Calu3 (cell line): ENCODE results near the gene ZNF280C. TPM values are rescaled to one million over a fixed set of nuclear protein-coding genes. Genes with fewer than 3 reads are reported as not detected.

Source experiments
- BruUV-seq: library from RNA; stranded (reverse); fragments of 400-500 nt; replicated peaks from 2 replicates; lab custom pipeline; 2021; lab: Mats Ljungman, UMichigan
- CTCF ChIA-PET: fragments of 300-600 bp; sonication (Branson Sonifier 250); formaldehyde crosslinking; loops from one replicate; lab custom pipeline; 2022; ENCODE audit warnings: antibody characterized with exemption; lab: Charles Lee
- DNase-seq: peaks from one replicate; pipeline ENCODE4 v3.0.0; 2022
- H3K27ac Mint-ChIP-seq: one replicate; pipeline ENCODE4 v1.8.0; 2022; ENCODE audit warnings: mixed read lengths; ENCODE audit not compliant: unreplicated experiment
- H3K27me3 Mint-ChIP-seq: one replicate; pipeline ENCODE4 v1.8.0; 2022; ENCODE audit warnings: mixed read lengths; ENCODE audit not compliant: unreplicated experiment
- H3K36me3 Mint-ChIP-seq: one replicate; pipeline ENCODE4 v1.8.0; 2022; ENCODE audit warnings: mild to moderate bottlenecking, moderate library complexity, mixed read lengths; ENCODE audit not compliant: insufficient read depth, unreplicated experiment
- H3K4me1 Mint-ChIP-seq: one replicate; pipeline ENCODE4 v1.8.0; 2022; ENCODE audit warnings: mild to moderate bottlenecking, low read depth, mixed read lengths; ENCODE audit not compliant: unreplicated experiment
- H3K4me3 Mint-ChIP-seq: one replicate; pipeline ENCODE4 v1.8.0; 2022; ENCODE audit warnings: mild to moderate bottlenecking, low read depth, moderate library complexity, mixed read lengths; ENCODE audit not compliant: unreplicated experiment
- H3K9me3 Mint-ChIP-seq: one replicate; pipeline ENCODE4 v1.8.0; 2022; ENCODE audit warnings: low read depth, mixed read lengths; ENCODE audit not compliant: unreplicated experiment
- CTCF ChIP-seq: fragments of 200-600 bp; IDR thresholded peaks from one replicate; pipeline ENCODE4 v1.8.0; 2022; ENCODE audit warnings: antibody characterized with exemption; ENCODE audit not compliant: unreplicated experiment
- intact Hi-C: fragments of 100-400 bp; cut with micrococcal nuclease; formaldehyde crosslinking; loops from one replicate; pipeline ENCODE4 v1.10.0; 2022; ENCODE audit not compliant: unreplicated experiment
- total RNA-seq: library from RNA; stranded (reverse); gene quantifications from 2 replicates; pipeline ENCODE4 v1.2.3, GENCODE V29; 2022

ZNF280C gene
- total RNA-seq, 1 experiment from 2014 or later: 8.8 TPM

- DNase-seq: no peak
- Mint-ChIP-seq H3K4me3 (peak overlapping the region; percentile 77), H3K27ac (no peak overlapping the region), H3K4me1 (peaks cover 30% of the 10 kb centered on the region), H3K27me3 (peaks cover 12% of the 10 kb centered on the region), H3K36me3 (peaks cover 28% of the 10 kb centered on the region), H3K9me3 (no peaks in the 10 kb centered on the region)
- intact Hi-C loops: no loop called here
- BruUV-seq: no TSS peak
- CTCF ChIA-PET: no interaction called here
- TF ChIP-seq CTCF: no peak
Observed at GRCh38 chrX:130167040-130167439, 101.7 kb downstream of the ZNF280C start.

GRCh38 chrX:130166503-130166777 lies 102.3 kb downstream of the ZNF280C start:
- H3K27ac Mint-ChIP-seq: peak overlapping the region; percentile 72

GRCh38 chrX:130165703-130166502 lies 102.8 kb downstream of the ZNF280C start, which contains the start of gene AIFM1:
Gene AIFM1, minus strand, starts transcription at chrX:130165841. Its CDS starts 185 bp downstream, at chrX:130165656.
- Mint-ChIP-seq H3K4me3 (peak within 1 kb of the TSS; percentile 77), H3K27me3 (peaks cover 7% of the 10 kb centered on the region), H3K36me3 (peaks cover 19% of the 10 kb centered on the region), H3K4me1 (peaks cover 27% of the 10 kb centered on the region), H3K9me3 (no peaks in the 10 kb centered on the region), H3K27ac (peak within 1 kb of the TSS; percentile 72)
- DNase-seq: peak; percentile 92
- no TSS peak for BruUV-seq
- TF ChIP-seq CTCF: no peak
- intact Hi-C loops: no loop called here
- CTCF ChIA-PET: no interaction called here

More at GRCh38 chrX:130166503-130166777, 102.3 kb downstream of the ZNF280C start:
- no peak for TF ChIP-seq CTCF
- Mint-ChIP-seq H3K4me3 (peak overlapping the region; percentile 77), H3K9me3 (no peaks in the 10 kb centered on the region), H3K27me3 (peaks cover 12% of the 10 kb centered on the region), H3K4me1 (peaks cover 30% of the 10 kb centered on the region), H3K36me3 (peaks cover 25% of the 10 kb centered on the region)
- TSS peak; percentile 78 for BruUV-seq
- CTCF ChIA-PET: no interaction called here
- intact Hi-C loops: no loop called here
- no peak for DNase-seq

- DNase-seq: no peak
- intact Hi-C loops: no loop called here
- BruUV-seq: TSS peak; percentile 60
- Mint-ChIP-seq H3K4me1 (peaks cover 24% of the 10 kb centered on the region), H3K27ac (peak overlapping the region; percentile 72), H3K4me3 (peak overlapping the region; percentile 77), H3K27me3 (peaks cover under 1% of the 10 kb centered on the region), H3K36me3 (peaks cover 17% of the 10 kb centered on the region), H3K9me3 (no peaks in the 10 kb centered on the region)
- CTCF ChIA-PET: no interaction called here
- TF ChIP-seq CTCF: no peak
Observed at GRCh38 chrX:130165181-130165702, 103.5 kb downstream of the ZNF280C start.
